Measurements from ENCODE around the gene HLA-A. TPM values are rescaled to one million over a fixed set of nuclear protein-coding genes. Genes with fewer than 3 reads are reported as not detected.

HLA-A gene
- total RNA-seq, 1 experiment from 2014 or later: 251 TPM

DNA sequence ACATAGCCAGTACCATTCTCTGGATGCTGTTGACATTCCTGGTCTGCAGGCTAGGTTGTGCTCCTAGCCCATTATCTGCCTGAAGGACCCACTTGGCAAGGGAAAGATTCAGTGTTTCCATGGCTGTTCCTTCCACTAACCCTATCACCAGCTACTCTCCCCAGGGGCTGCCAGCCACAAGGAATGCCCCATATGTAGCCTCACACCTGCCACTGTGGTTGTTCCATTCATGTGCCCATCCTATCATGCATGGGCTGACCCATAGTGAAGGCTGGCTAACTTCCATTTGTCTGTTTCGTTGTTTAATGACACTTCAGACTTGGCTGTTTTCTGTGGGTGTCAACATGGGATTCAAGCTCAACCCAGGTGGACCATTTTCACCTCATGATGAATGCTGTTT is 25.6 kb upstream of the HLA-A start:
- ATAC-seq: no peak
- no peaks in the 10 kb centered on the region for H4K20me1 ChIP-seq (ENCODE audit: insufficient read depth)
- no peaks in the 10 kb centered on the region for H3K9me2 ChIP-seq (ENCODE audit: insufficient read depth)
- no TSS peak for BruUV-seq (replicated peaks)
- no peak overlapping the region for H2AFZ ChIP-seq (ENCODE audit: low read depth, low read length, poor library complexity, severe bottlenecking)
- TF ChIP-seq ZNF274 (IDR thresholded peaks at IDR 0.05; ENCODE audit: low read depth, low read length): no peak
- no peak for TF ChIP-seq EZH2phosphoT487 (IDR thresholded peaks at IDR 0.05; ENCODE audit: borderline replicate concordance)
- TF ChIP-seq, protein P1, sequence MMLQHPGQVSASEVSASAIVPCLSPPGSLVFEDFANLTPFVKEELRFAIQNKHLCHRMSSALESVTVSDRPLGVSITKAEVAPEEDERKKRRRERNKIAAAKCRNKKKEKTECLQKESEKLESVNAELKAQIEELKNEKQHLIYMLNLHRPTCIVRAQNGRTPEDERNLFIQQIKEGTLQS (IDR thresholded peaks at IDR 0.05): no peak
- no peak for TF ChIP-seq EZH2 (IDR thresholded peaks at IDR 0.05)
- TF ChIP-seq YY1 (IDR thresholded peaks at IDR 0.05; ENCODE audit: extremely low read depth, insufficient replicate concordance, low read depth, low read length): no peak
- TF ChIP-seq, protein P2, sequence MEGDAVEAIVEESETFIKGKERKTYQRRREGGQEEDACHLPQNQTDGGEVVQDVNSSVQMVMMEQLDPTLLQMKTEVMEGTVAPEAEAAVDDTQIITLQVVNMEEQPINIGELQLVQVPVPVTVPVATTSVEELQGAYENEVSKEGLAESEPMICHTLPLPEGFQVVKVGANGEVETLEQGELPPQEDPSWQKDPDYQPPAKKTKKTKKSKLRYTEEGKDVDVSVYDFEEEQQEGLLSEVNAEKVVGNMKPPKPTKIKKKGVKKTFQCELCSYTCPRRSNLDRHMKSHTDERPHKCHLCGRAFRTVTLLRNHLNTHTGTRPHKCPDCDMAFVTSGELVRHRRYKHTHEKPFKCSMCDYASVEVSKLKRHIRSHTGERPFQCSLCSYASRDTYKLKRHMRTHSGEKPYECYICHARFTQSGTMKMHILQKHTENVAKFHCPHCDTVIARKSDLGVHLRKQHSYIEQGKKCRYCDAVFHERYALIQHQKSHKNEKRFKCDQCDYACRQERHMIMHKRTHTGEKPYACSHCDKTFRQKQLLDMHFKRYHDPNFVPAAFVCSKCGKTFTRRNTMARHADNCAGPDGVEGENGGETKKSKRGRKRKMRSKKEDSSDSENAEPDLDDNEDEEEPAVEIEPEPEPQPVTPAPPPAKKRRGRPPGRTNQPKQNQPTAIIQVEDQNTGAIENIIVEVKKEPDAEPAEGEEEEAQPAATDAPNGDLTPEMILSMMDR (IDR thresholded peaks at IDR 0.05 in 2 of 3, conservative IDR thresholded peaks at IDR 0.05 in 1 of 3; ENCODE audit: borderline replicate concordance in 1 of 3, insufficient read depth in 1 of 3, low read depth in 2 of 3, low read length in 2 of 3): no peak
- no peak for TF ChIP-seq JUND (IDR thresholded peaks at IDR 0.05)
- TF ChIP-seq POLR2AphosphoS5 (IDR thresholded peaks at IDR 0.05; ENCODE audit: low read depth, low read length): no peak
- no peak for TF ChIP-seq ELF1 (IDR thresholded peaks at IDR 0.05; ENCODE audit: borderline replicate concordance, low read depth)
- TF ChIP-seq ZFX (IDR thresholded peaks at IDR 0.05): no peak
- TF ChIP-seq, protein P3, sequence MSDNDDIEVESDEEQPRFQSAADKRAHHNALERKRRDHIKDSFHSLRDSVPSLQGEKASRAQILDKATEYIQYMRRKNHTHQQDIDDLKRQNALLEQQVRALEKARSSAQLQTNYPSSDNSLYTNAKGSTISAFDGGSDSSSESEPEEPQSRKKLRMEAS (IDR thresholded peaks at IDR 0.05): no peak
- no peak for TF ChIP-seq SIN3A (IDR thresholded peaks at IDR 0.05; ENCODE audit: low read depth)
- no peak for TF ChIP-seq SP1 (IDR thresholded peaks at IDR 0.05; ENCODE audit: low read depth)
- no peak for TF ChIP-seq CEBPB (IDR thresholded peaks at IDR 0.05; ENCODE audit: low read depth)
- TF ChIP-seq FOSL1 (IDR thresholded peaks at IDR 0.05; ENCODE audit: low read depth): no peak
- no peak for TF ChIP-seq TCF7L2 (IDR thresholded peaks at IDR 0.05; ENCODE audit: borderline replicate concordance, extremely low read depth, insufficient read depth, insufficient read length)
- no peak for TF ChIP-seq CBX3 (IDR thresholded peaks at IDR 0.05; ENCODE audit: low read depth)
- no peak for TF ChIP-seq EGR1 (IDR thresholded peaks at IDR 0.05; ENCODE audit: low read depth)
- TF ChIP-seq, protein P4, sequence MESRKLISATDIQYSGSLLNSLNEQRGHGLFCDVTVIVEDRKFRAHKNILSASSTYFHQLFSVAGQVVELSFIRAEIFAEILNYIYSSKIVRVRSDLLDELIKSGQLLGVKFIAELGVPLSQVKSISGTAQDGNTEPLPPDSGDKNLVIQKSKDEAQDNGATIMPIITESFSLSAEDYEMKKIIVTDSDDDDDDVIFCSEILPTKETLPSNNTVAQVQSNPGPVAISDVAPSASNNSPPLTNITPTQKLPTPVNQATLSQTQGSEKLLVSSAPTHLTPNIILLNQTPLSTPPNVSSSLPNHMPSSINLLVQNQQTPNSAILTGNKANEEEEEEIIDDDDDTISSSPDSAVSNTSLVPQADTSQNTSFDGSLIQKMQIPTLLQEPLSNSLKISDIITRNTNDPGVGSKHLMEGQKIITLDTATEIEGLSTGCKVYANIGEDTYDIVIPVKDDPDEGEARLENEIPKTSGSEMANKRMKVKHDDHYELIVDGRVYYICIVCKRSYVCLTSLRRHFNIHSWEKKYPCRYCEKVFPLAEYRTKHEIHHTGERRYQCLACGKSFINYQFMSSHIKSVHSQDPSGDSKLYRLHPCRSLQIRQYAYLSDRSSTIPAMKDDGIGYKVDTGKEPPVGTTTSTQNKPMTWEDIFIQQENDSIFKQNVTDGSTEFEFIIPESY (IDR thresholded peaks at IDR 0.05; ENCODE audit: extremely low read depth, insufficient replicate concordance, low read length): no peak
- no peak for TF ChIP-seq SRF (IDR thresholded peaks at IDR 0.05; ENCODE audit: low read depth)
- H3K4me1 ChIP-seq (ENCODE audit: control insufficient read depth in 1 of 2, insufficient read depth in 2 of 2, low read length in 2 of 2): no peaks in the 10 kb centered on the region
- intact Hi-C loops (cut with micrococcal nuclease): no loop called here
- H3K9ac ChIP-seq (ENCODE audit: low read length): no peak overlapping the region
- no peaks in the 10 kb centered on the region for H3K79me2 ChIP-seq (ENCODE audit: insufficient read depth, low read length)
- DNase-seq (ENCODE audit: low read depth, low spot score): no peak
- no peaks in the 10 kb centered on the region for H3K36me3 ChIP-seq (ENCODE audit: control insufficient read depth in 1 of 2, insufficient read depth in 2 of 2, low read length in 2 of 2)
- ChIA-PET POLR2A (no interaction called here), CTCF (no interaction called here), RAD21 (ENCODE audit: low non-redundant PET in 1 of 2, low total read pairs in 2 of 2, uncharacterized antibody in 2 of 2, unreplicated experiment in 2 of 2) (no interaction called here)
- no peak overlapping the region for H3K4me3 ChIP-seq (replicated peaks in 1 of 2; ENCODE audit: low read depth in 1 of 2, low read length in 2 of 2)
- H3K27me3 ChIP-seq (ENCODE audit: insufficient read depth, low read length): no peaks in the 10 kb centered on the region
- H3K9me3 ChIP-seq (ENCODE audit: control insufficient read depth in 1 of 2, insufficient read depth in 1 of 2, low read depth in 1 of 2, low read length in 2 of 2): no peaks in the 10 kb centered on the region
- no peak overlapping the region for H3K4me2 ChIP-seq (ENCODE audit: low read length)
- H3K27ac ChIP-seq (ENCODE audit: low read depth, low read length): no peak overlapping the region

All from HCT116 (cell line).